Suprapubic skin (tissue), 4 donors: ENCODE data around the gene PCID2.

Experiments
- CTCF ChIP-seq, 2 donors: fragments of 200-600 bp in 1 of 2; fragments of 450-650 bp in 1 of 2; sonication (generic) in 1 of 2; IDR thresholded peaks; one replicate each; pipeline ENCODE4 v1.5.1; 2016 to 2019; ENCODE audit warnings: antibody characterized with exemption in 2 of 2, mild to moderate bottlenecking in 1 of 2, moderate library complexity in 1 of 2
- EP300 ChIP-seq: sonication (generic); formaldehyde crosslinking; IDR thresholded peaks from one replicate; pipeline ENCODE4 v1.6.1; 2017; ENCODE audit warnings: antibody characterized with exemption
- POLR2AphosphoS5 ChIP-seq, 3 donors: sonication (generic); formaldehyde crosslinking; IDR thresholded peaks; one replicate each; pipeline ENCODE4 v1.6.1; 2017; ENCODE audit warnings: antibody characterized with exemption in 3 of 3

GRCh38 chr13:113229161-113229560 lies 20.7 kb upstream of the PCID2 start:
- TF ChIP-seq CTCF (IDR thresholded peaks at IDR 0.05), result no peak
- no peak for TF ChIP-seq EP300
- TF ChIP-seq POLR2AphosphoS5 (IDR thresholded peaks at IDR 0.05), result no peak
